GM13976 (cell line): Measurements from ENCODE around the gene ANKRD62.

ENCODE experiments used
- DNase-seq: peaks from one replicate; pipeline ENCODE4 v3.0.0; 2012; ENCODE audit warnings: low spot score
- CTCF ChIP-seq: IDR thresholded peaks from 2 replicates; pipeline ENCODE4 v1.5.1; 2012; ENCODE audit warnings: borderline replicate concordance, mild to moderate bottlenecking; ENCODE audit not compliant: insufficient read depth; ENCODE audit errors: extremely low read depth, missing control alignments, control extremely low read depth
- in situ Hi-C: fragments of 300-500 bp; cut with MboI; formaldehyde crosslinking; loops from one replicate; pipeline ENCODE4 v1.12.0; 2022; ENCODE audit warnings: low sequenced_read_pairs, mixed read lengths, inconsistent platforms; ENCODE audit not compliant: unreplicated experiment

ANKRD62 gene

GRCh38 chr18:12092398-12093229, 1.0 kb upstream of the ANKRD62 start:
- in situ Hi-C loops, result loop anchor here (10.0 kb wide), 1 partner anchor 142 kb away; no protein-coding TSS in a partner anchor
- DNase-seq, result peak; percentile 69
- no peak for TF ChIP-seq CTCF

GRCh38 chr18:12098374-12098773, 4.7 kb downstream of the ANKRD62 start:
- no peak for TF ChIP-seq CTCF
- in situ Hi-C loops, result loop anchor here (10.0 kb wide), 1 partner anchor 136 kb away; no protein-coding TSS in a partner anchor
- DNase-seq, result no peak

GRCh38 chr18:12099160-12099559, 5.5 kb downstream of the ANKRD62 start:
- no peak for DNase-seq
- in situ Hi-C loops, result loop anchor here (10.0 kb wide), 1 partner anchor 136 kb away; no protein-coding TSS in a partner anchor
- TF ChIP-seq CTCF, result no peak

GRCh38 chr18:12101266-12101665, 7.6 kb downstream of the ANKRD62 start:
- no peak for TF ChIP-seq CTCF
- no peak for DNase-seq
- in situ Hi-C loops, result no loop called here

- TF ChIP-seq CTCF, result no peak
- DNase-seq, result no peak
- in situ Hi-C loops, result no loop called here
Observed at GRCh38 chr18:12102136-12102842, 8.6 kb downstream of the ANKRD62 start.

- TF ChIP-seq CTCF, result no peak
- in situ Hi-C loops, result no loop called here
- DNase-seq, result no peak
Observed at GRCh38 chr18:12106471-12106870, 12.8 kb downstream of the ANKRD62 start.
